NCI-H187 treated with DMSO at 0.1 percent for 48 hours (cell line): Measurements from ENCODE around the gene WASHC4.

Experiments used
- DNase-seq: peaks from one replicate; lab custom pipeline; 2025; lab: John Stamatoyannopoulos, UW

Gene WASHC4, protein sequence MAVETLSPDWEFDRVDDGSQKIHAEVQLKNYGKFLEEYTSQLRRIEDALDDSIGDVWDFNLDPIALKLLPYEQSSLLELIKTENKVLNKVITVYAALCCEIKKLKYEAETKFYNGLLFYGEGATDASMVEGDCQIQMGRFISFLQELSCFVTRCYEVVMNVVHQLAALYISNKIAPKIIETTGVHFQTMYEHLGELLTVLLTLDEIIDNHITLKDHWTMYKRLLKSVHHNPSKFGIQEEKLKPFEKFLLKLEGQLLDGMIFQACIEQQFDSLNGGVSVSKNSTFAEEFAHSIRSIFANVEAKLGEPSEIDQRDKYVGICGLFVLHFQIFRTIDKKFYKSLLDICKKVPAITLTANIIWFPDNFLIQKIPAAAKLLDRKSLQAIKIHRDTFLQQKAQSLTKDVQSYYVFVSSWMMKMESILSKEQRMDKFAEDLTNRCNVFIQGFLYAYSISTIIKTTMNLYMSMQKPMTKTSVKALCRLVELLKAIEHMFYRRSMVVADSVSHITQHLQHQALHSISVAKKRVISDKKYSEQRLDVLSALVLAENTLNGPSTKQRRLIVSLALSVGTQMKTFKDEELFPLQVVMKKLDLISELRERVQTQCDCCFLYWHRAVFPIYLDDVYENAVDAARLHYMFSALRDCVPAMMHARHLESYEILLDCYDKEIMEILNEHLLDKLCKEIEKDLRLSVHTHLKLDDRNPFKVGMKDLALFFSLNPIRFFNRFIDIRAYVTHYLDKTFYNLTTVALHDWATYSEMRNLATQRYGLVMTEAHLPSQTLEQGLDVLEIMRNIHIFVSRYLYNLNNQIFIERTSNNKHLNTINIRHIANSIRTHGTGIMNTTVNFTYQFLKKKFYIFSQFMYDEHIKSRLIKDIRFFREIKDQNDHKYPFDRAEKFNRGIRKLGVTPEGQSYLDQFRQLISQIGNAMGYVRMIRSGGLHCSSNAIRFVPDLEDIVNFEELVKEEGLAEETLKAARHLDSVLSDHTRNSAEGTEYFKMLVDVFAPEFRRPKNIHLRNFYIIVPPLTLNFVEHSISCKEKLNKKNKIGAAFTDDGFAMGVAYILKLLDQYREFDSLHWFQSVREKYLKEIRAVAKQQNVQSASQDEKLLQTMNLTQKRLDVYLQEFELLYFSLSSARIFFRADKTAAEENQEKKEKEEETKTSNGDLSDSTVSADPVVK

GRCh38 chr12:105107494-105108371 is at the start of gene WASHC4:
WASHC4 (plus strand) TSS chr12:105107731; CDS start chr12:105107801, 70 bp downstream.
- peak; percentile 77 for DNase-seq

GRCh38 chr12:105060715-105061378 is 46.7 kb upstream of the WASHC4 start:
- DNase-seq, result no peak

GRCh38 chr12:105064564-105065178 is 42.9 kb upstream of the WASHC4 start:
- DNase-seq, result no peak

DNA sequence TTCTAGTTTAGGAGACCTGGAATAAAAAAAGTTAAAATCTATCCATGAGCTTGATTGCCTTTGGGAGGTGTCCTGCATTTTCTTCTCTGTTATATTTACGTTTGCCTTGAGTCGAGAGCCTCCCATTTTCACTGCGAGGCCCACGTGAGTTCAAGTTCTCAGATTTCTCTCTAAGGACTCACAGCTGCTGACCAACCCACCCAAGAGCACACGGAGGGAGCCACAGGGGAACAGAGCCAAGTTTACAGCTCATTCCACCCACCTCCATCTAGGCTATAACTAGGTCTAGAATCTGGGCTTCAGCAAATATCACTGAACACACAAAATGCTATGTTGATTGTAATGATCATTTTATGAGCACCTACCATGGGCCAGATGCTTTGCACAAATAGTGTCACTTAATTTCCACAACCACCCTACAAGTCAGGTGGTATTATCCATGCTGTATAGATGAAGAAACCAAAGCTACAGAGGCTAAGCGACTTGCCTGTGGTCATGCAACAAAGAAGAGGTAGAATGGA is 40.0 kb upstream of the WASHC4 start:
- no peak for DNase-seq

DNA sequence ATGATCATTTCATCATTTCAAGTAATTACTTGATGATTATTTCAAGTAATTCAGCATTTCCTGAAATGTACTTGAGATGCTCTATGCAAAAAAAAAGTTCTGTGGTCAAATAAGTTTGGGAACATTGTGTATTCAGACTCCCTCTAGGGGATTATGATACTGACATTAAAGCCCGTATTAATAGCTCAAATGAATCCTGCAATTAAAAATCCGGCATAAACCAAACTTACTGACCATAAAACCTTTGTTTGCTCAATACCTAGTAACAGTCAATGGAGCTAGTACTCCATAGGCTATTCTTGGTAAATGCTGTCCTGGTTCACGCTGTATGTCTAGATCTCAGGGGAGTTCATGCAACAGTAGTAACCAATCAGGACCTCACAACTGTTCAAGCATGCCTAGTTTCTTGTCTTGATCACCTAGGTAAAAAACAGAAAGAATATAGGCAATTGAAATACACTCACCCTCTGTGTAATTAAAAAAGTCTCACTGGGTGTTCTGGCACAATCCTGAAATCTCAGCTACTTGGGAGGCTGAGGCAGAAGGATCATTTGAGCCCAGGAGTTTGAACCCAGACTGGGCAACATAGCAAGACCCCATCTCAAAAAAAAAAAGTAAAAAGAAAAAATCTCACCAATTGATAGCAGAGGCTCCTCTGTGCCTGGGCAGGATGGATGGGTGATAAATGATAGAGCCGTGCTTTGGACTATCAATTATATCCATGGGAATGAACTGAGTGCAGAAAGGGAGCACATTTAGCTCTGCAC is 37.4 kb upstream of the WASHC4 start:
- DNase-seq, result no peak

DNA sequence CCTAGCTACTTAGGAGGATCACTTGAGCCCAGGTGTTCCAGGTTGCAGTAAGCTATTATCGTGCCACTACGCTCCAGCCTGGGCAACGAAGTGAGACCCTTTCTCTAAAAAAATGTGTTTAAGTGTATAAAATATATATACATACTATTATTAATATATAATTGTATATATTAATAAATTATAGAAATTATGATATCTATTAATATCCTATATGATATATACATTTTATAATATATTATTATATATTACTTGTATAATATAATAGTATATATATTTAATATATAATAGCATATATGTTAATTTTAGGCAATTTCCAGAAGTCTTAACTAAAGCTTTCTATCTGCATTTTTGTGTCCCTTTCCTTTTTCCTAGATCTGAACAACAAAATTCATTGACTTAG is 35.5 kb upstream of the WASHC4 start:
- no peak for DNase-seq

GRCh38 chr12:105072888-105073488 is 34.5 kb upstream of the WASHC4 start:
- DNase-seq, result no peak

GRCh38 chr12:105076098-105076497 is 31.4 kb upstream of the WASHC4 start:
- DNase-seq, result no peak

GRCh38 chr12:105076913-105077312 is 30.6 kb upstream of the WASHC4 start:
- no peak for DNase-seq

- DNase-seq, result no peak
These were observed 30.1 kb upstream of the WASHC4 start for GRCh38 chr12:105077435-105077834.

DNA sequence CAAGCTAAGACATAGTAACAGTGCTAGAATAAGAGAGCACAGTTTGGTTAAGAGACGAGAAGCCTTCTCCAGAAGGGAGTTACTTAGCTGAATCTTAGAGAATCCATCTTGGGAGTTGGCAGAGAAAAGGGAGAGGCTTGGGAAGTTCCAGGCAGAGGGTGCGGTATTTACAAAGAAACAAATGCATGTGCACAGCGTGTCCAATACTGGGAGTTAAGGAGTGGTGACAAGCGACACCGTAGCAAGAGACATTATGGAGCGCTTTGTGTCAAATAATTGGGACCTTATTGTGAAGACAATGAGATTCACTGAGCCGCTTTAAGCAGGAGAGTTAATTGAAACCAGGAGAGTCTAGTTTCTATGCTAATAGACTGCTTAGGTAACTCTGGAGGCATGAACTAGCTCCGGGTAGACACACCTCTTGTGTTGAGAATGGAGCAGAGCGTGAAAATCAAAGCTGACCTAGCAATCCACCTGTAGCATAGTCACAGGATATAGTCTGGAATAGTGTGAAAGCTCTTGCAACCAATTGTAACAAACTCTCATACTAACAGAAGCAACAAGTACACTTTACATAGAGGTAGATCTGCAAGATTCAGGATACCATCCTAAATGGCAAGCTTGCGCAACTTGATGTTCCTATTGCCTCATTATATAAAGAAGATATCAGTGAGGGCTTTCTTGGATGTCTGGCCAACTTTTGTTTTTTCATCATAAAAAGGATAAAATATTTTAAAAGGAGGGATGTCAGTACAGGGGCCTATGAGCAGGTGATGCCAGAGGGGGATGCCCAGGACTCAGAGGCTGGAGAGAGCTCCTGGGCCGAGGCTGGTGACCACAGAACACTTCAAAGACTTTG is 28.6 kb upstream of the WASHC4 start:
- DNase-seq, result peak; percentile 54

DNA sequence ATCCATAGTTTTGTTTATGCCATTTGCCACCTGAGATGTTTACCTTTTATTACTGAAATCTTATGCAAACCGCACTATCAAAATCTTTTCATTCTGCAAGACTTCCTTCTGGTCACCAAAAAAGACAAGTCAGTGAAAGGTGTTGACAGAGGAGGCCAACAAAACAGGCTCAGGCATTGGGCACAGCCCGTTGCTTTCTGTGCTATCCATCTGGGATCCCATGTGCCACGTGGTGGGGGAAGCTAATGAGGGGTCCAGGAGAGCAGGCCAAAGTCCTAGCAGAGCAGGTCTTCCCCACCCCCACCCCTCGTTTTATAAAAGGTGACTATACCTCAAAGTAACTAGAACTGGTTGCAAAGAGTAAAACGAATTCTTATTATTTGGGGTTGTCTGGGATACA is 24.5 kb upstream of the WASHC4 start:
- no peak for DNase-seq

DNA sequence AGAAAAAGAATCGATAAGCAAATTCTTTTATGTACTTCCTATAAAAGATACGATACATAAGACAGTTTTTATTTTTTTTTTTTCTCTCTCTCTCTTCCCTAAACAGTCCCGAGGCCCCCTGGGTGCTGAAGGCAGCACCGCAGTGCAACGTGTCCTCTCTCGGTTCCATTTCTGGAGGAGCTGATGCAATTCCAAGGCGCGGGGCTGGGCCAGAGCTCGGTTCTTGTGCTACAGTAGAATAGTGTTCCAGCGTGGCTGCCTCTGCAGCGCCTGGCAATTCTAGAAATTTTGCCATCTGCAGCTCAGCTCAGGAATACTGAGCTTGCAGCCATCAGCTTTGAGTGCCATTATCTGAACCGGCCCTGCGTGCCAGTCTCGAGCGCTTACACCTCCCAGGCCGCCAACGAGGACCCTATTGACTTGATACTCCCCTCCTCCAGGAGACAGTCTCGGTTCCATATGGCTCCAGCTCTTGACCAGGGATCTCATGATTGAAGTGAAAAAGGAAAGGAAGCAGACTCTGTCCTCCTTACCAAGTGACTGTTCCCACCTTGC is 23.9 kb upstream of the WASHC4 start:
- DNase-seq, result no peak

- DNase-seq, result no peak
These were observed 23.0 kb upstream of the WASHC4 start, which contains the start of gene ALDH1L2 for GRCh38 chr12:105084251-105085250. ALDH1L2 (minus strand) TSS chr12:105084458; CDS start chr12:105084436, 22 bp downstream.

DNA sequence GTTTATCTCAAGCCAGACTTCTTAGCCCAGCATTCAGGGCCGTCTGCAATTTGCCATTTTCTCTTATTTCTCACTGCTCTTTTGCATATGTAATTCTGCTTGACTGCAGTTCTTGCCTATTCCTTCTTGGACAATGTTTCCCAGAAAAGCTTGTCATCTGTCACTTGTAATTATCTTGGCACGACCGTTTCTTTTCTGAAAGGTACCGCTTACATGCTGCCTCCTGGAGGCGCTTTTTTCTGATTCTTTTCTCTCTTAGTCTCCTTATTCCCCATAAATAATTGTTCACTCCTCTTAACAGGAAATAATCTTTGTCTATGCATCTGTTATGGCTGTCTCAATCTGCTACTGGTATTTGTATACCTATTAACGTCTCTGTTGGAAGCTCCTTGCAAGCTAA is 22.0 kb upstream of the WASHC4 start:
- no peak for DNase-seq

DNA sequence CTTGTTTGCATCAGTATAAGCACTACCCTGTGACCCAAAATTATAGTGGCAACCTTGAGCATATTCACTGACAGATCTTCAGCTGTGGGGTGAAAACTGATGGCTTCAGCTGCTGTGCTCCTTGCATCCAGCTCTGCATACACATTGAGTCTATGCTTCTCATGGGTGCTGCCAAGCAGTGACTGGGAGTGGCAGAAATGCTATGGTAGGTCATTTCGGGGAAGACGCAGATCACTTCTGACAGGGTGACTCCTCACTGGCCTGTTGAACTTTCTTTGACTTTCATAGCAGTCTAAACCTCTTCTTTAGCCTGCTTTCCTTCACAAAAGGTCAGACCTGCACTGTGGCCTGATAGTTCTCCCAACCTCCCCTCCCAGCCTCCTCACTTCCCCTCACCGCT is 17.7 kb upstream of the WASHC4 start:
- no peak for DNase-seq
